ENCODE results near the gene CORIN.
A peak's percentile ranks its signal among the peaks of the same experiment; 100 is the strongest.
"Not testable (repeated sequence)": the region's sequence is repeated elsewhere in the genome, so short reads cannot be mapped to it uniquely, and the experiment has no call there.

Gene CORIN

DNA sequence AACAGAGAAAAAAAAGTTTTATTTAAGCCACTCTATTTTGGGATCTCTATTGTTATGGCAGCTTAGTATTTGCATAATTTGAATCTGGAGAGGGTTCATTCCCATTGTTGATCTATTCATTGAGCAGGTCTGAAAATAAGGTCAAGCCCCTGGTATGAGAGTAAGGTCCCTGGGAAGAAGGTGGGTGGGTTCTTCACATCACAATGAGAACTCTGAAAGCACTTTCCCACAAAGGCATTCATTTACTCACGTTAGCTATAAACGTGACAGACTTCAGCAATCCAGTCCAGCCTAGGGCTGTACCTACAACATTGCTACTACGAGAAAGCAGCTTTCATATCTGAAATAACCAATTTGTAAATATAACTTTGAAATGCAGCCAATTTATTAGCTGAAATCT is 126.2 kb downstream of the CORIN start:
- Histone ChIP-seq H3K18ac (ENCODE audit: low read length) (no peak overlapping the region), H3K36me3 (ENCODE audit: control insufficient read depth in 1 of 2, insufficient read depth in 2 of 2, low read length in 2 of 2) (no peaks in the 10 kb centered on the region), H3K79me2 (ENCODE audit: control insufficient read depth, insufficient read depth, low read length, poor library complexity) (no peaks in the 10 kb centered on the region), H2BK12ac (ENCODE audit: low read length) (no peak overlapping the region), H2BK5ac (ENCODE audit: low read depth, low read length, poor library complexity) (no peak overlapping the region), H4K12ac (ENCODE audit: low read depth, low read length) (no peak overlapping the region), H3K9ac (ENCODE audit: low read length) (no peak overlapping the region), H3K4me2 (ENCODE audit: low read length) (no peak overlapping the region), H3K4me3 (ENCODE audit: low read depth, low read length) (no peak overlapping the region), H3K9me3 (ENCODE audit: insufficient read depth, low read depth, low read length) (no peaks in the 10 kb centered on the region), H3K4me1 (ENCODE audit: control insufficient read depth in 1 of 2, insufficient read depth in 2 of 2, low read length in 2 of 2) (no peaks in the 10 kb centered on the region), H3K4ac (ENCODE audit: low read depth, low read length) (no peak overlapping the region), H3K27me3 (ENCODE audit: insufficient read depth, low read length) (no peaks in the 10 kb centered on the region), H3K27ac (ENCODE audit: low read depth, low read length) (no peak overlapping the region), H3K79me1 (ENCODE audit: low read length) (no peaks in the 10 kb centered on the region), H4K91ac (ENCODE audit: low read depth, low read length) (no peak overlapping the region), H3K14ac (ENCODE audit: low read length) (no peak overlapping the region), H4K8ac (ENCODE audit: low read depth, low read length) (no peak overlapping the region), H2AK5ac (ENCODE audit: low read length) (no peak overlapping the region), H2AFZ (ENCODE audit: insufficient read depth, low read length, poor library complexity) (no peak overlapping the region), H2BK120ac (ENCODE audit: insufficient read depth, low read length, poor library complexity) (no peak overlapping the region), H3K23ac (ENCODE audit: low read length) (no peak overlapping the region)
- WGBS (ENCODE audit: extremely low coverage, insufficient coverage, insufficient read length): no CpG with 5 or more reads among the region's 3 CpGs
- DNase-seq: no peak

DNA sequence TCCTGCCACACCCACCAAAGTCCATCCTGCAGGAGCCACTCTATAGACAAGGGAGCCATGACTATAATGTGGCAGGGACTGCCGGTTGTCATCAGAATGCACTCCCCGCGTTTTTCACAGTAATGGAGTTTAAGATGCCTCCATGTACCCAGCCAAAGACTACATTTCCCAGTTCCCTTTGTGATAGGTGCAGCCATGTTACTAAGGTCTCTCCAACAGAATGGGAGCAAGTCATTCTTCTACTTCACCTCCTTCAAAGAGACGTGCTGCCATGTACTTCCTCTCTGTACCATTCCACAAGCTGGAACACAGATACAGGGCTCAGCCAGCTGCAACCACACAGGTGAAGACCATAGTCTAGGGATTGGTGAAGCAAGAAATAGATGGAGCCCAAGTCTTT is 126.7 kb downstream of the CORIN start:
- no peak overlapping the region for H3K4me2 ChIP-seq (ENCODE audit: low read length)
- H3K27me3 ChIP-seq (ENCODE audit: insufficient read depth, low read length): no peaks in the 10 kb centered on the region
- no CpG with 5 or more reads among the region's 4 CpGs for WGBS (ENCODE audit: extremely low coverage, insufficient coverage, insufficient read length)
- no peak overlapping the region for H2BK12ac ChIP-seq (ENCODE audit: low read length)
- no peak overlapping the region for H3K9ac ChIP-seq (ENCODE audit: low read length)
- H3K36me3 ChIP-seq (ENCODE audit: control insufficient read depth in 1 of 2, insufficient read depth in 2 of 2, low read length in 2 of 2): no peaks in the 10 kb centered on the region
- no peaks in the 10 kb centered on the region for H3K9me3 ChIP-seq (ENCODE audit: insufficient read depth, low read depth, low read length)
- H2BK5ac ChIP-seq (ENCODE audit: low read depth, low read length, poor library complexity): no peak overlapping the region
- H4K12ac ChIP-seq (ENCODE audit: low read depth, low read length): no peak overlapping the region
- no peak overlapping the region for H2AFZ ChIP-seq (ENCODE audit: insufficient read depth, low read length, poor library complexity)
- no peaks in the 10 kb centered on the region for H3K4me1 ChIP-seq (ENCODE audit: control insufficient read depth in 1 of 2, insufficient read depth in 2 of 2, low read length in 2 of 2)
- no peak overlapping the region for H3K14ac ChIP-seq (ENCODE audit: low read length)
- H3K4ac ChIP-seq (ENCODE audit: low read depth, low read length): no peak overlapping the region
- H3K18ac ChIP-seq (ENCODE audit: low read length): no peak overlapping the region
- H4K8ac ChIP-seq (ENCODE audit: low read depth, low read length): no peak overlapping the region
- H2AK5ac ChIP-seq (ENCODE audit: low read length): no peak overlapping the region
- DNase-seq: no peak
- no peaks in the 10 kb centered on the region for H3K79me1 ChIP-seq (ENCODE audit: low read length)
- H2BK120ac ChIP-seq (ENCODE audit: insufficient read depth, low read length, poor library complexity): no peak overlapping the region
- H3K27ac ChIP-seq (ENCODE audit: low read depth, low read length): no peak overlapping the region
- no peak overlapping the region for H3K23ac ChIP-seq (ENCODE audit: low read length)
- no peaks in the 10 kb centered on the region for H3K79me2 ChIP-seq (ENCODE audit: control insufficient read depth, insufficient read depth, low read length, poor library complexity)
- H3K4me3 ChIP-seq (ENCODE audit: low read depth, low read length): no peak overlapping the region
- no peak overlapping the region for H4K91ac ChIP-seq (ENCODE audit: low read depth, low read length)

DNA sequence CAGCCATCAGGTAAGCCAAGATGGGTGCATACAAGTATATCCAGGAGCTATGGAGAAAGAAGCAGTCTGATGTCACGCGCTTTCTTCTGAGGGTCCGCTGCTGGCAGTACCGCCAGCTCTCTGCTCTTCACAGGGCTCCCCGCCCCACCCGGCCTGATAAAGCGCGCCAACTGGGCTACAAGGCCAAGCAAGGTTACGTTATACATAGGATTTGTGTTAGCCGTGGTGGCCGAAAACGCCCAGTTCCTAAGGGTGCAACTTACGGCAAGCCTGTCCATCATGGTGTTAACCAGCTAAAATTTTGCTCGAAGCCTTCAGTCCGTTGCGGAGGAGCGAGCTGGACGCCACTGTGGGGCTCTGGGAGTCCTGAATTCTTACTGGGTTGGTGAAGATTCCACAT is 131.5 kb downstream of the CORIN start:
- DNase-seq; H3K9me3 ChIP-seq (ENCODE audit: insufficient read depth, low read depth, low read length); H3K18ac ChIP-seq (ENCODE audit: low read length); H3K9ac ChIP-seq (ENCODE audit: low read length); H4K91ac ChIP-seq (ENCODE audit: low read depth, low read length); H2BK5ac ChIP-seq (ENCODE audit: low read depth, low read length, poor library complexity); H3K23ac ChIP-seq (ENCODE audit: low read length); H3K4ac ChIP-seq (ENCODE audit: low read depth, low read length); H3K79me2 ChIP-seq (ENCODE audit: control insufficient read depth, insufficient read depth, low read length, poor library complexity); H3K4me2 ChIP-seq (ENCODE audit: low read length); H3K4me1 ChIP-seq (ENCODE audit: control insufficient read depth in 1 of 2, insufficient read depth in 2 of 2, low read length in 2 of 2); H2BK120ac ChIP-seq (ENCODE audit: insufficient read depth, low read length, poor library complexity); H3K14ac ChIP-seq (ENCODE audit: low read length); H3K36me3 ChIP-seq (ENCODE audit: control insufficient read depth in 1 of 2, insufficient read depth in 2 of 2, low read length in 2 of 2); H4K8ac ChIP-seq (ENCODE audit: low read depth, low read length); H3K27ac ChIP-seq (ENCODE audit: low read depth, low read length); H2BK12ac ChIP-seq (ENCODE audit: low read length); H2AFZ ChIP-seq (ENCODE audit: insufficient read depth, low read length, poor library complexity); H2AK5ac ChIP-seq (ENCODE audit: low read length); H3K27me3 ChIP-seq (ENCODE audit: insufficient read depth, low read length); H3K4me3 ChIP-seq (ENCODE audit: low read depth, low read length); H4K12ac ChIP-seq (ENCODE audit: low read depth, low read length); H3K79me1 ChIP-seq (ENCODE audit: low read length): not testable (repeated sequence)
- no CpG with 5 or more reads among the region's 18 CpGs for WGBS (ENCODE audit: extremely low coverage, insufficient coverage, insufficient read length)

DNA sequence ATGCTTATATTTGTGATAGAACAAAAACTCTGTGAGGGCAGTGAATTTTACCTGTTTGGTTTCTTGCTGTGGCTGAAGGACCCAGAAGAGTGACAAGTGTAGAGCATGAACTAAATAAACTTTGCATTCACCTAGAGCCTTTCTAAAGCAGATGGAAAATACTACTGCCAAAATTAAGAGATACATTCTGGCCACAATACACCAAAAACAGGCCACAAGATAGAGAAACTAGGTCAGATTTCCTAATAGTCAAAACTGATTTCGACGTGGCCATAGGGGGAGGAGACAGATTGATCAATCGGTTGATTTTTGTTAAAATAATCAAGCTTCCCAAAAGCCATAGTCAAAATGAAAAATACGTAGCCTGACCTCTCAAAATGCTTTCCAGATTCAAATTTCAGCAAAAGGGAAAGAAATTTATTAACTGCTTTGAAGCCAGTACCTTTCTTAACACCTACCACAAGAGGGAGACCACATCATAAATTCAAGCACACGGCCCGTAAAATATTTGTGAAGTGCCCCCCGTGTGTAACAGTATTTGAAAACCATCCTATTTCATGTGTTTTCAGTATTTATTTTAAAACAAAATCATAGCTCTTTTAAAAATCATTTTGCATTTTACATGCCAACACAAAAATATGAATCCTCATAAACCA is 132.4 kb downstream of the CORIN start:
- Histone ChIP-seq H2AFZ (ENCODE audit: insufficient read depth, low read length, poor library complexity) (no peak overlapping the region), H2BK12ac (ENCODE audit: low read length) (no peak overlapping the region), H2AK5ac (ENCODE audit: low read length) (no peak overlapping the region), H3K4ac (ENCODE audit: low read depth, low read length) (no peak overlapping the region), H2BK5ac (ENCODE audit: low read depth, low read length, poor library complexity) (no peak overlapping the region), H3K9ac (ENCODE audit: low read length) (no peak overlapping the region), H3K18ac (ENCODE audit: low read length) (no peak overlapping the region), H4K12ac (ENCODE audit: low read depth, low read length) (no peak overlapping the region), H3K4me3 (ENCODE audit: low read depth, low read length) (no peak overlapping the region), H3K79me2 (ENCODE audit: control insufficient read depth, insufficient read depth, low read length, poor library complexity) (no peaks in the 10 kb centered on the region), H3K27me3 (ENCODE audit: insufficient read depth, low read length) (no peaks in the 10 kb centered on the region), H3K4me1 (ENCODE audit: control insufficient read depth in 1 of 2, insufficient read depth in 2 of 2, low read length in 2 of 2) (no peaks in the 10 kb centered on the region), H3K4me2 (ENCODE audit: low read length) (no peak overlapping the region), H2BK120ac (ENCODE audit: insufficient read depth, low read length, poor library complexity) (no peak overlapping the region), H4K8ac (ENCODE audit: low read depth, low read length) (no peak overlapping the region), H3K23ac (ENCODE audit: low read length) (no peak overlapping the region), H3K79me1 (ENCODE audit: low read length) (no peaks in the 10 kb centered on the region), H3K14ac (ENCODE audit: low read length) (no peak overlapping the region), H3K9me3 (ENCODE audit: insufficient read depth, low read depth, low read length) (no peaks in the 10 kb centered on the region), H4K91ac (ENCODE audit: low read depth, low read length) (no peak overlapping the region), H3K27ac (ENCODE audit: low read depth, low read length) (no peak overlapping the region), H3K36me3 (ENCODE audit: control insufficient read depth in 1 of 2, insufficient read depth in 2 of 2, low read length in 2 of 2) (no peaks in the 10 kb centered on the region)
- WGBS (ENCODE audit: extremely low coverage, insufficient coverage, insufficient read length): no CpG with 5 or more reads among the region's 7 CpGs
- DNase-seq: peak in 1 of 2 donors; percentile 6
